GM12878 (cell line): ENCODE data around the gene PRRT3. TPM values are rescaled to one million over a fixed set of nuclear protein-coding genes. Genes with fewer than 3 reads are reported as not detected.

Experiments
- ATAC-seq: fragments of 200-7000 bp; cut with Tn5 transposase; 3 replicates; pipeline ENCODE4 v1.9.1; 2020; ENCODE audit warnings: mild to moderate bottlenecking, moderate library complexity
- BruUV-seq: library from RNA; stranded (reverse); fragments of 400-500 nt; replicated peaks from 2 replicates; lab custom pipeline; 2021; lab: Mats Ljungman, UMichigan
- CTCF ChIA-PET: fragments of 300-600 bp; sonication (Branson Sonifier 250); formaldehyde crosslinking; extraction: SDS; loops from one replicate; lab custom pipeline; 2021; ENCODE audit warnings: inconsistent platforms; lab: Yijun Ruan, JAX
- POLR2A ChIA-PET: fragments of 350-600 bp; formaldehyde crosslinking; extraction: SDS; loops from one replicate; lab custom pipeline; 2021; ENCODE audit warnings: inconsistent platforms; lab: Charles Lee
- RAD21 ChIA-PET: fragments of 300-600 bp; sonication (Branson Sonifier 250); formaldehyde crosslinking; loops from one replicate; lab custom pipeline; 2023; ENCODE audit warnings: antibody characterized with exemption; ENCODE audit not compliant: unreplicated experiment; lab: Charles Lee
- SMC1A ChIA-PET: fragments of 300-600 bp; sonication (Branson Sonifier 250); formaldehyde crosslinking; loops from one replicate; lab custom pipeline; 2023; ENCODE audit not compliant: unreplicated experiment, uncharacterized antibody; lab: Charles Lee
- DNase-seq: peaks from one replicate; pipeline ENCODE4 v3.0.0-alpha.2; 2011; ENCODE audit warnings: low read depth, low spot score
- FAIRE-seq: peaks from 3 replicates; lab custom pipeline; 2011; peaks lifted over from hg19 to GRCh38; lab: Jason Lieb, UNC
- H2AFZ ChIP-seq: 2 replicates; pipeline ENCODE4 v1.6.0; 2011; ENCODE audit warnings: low read depth, low read length, control low read depth; ENCODE audit not compliant: control insufficient read depth
- H3K27ac ChIP-seq: 2 replicates; pipeline ENCODE4 v1.5.1; 2011; ENCODE audit warnings: control low read depth; ENCODE audit not compliant: control insufficient read depth, insufficient read depth
- H3K27me3 ChIP-seq, 2 experiments: replicated peaks in 1 of 2; 2 replicates each; pipeline versions ENCODE4 v1.6.0 to v1.6.1; 2011; ENCODE audit warnings: low read length in 1 of 2; ENCODE audit not compliant: control insufficient read depth in 2 of 2, insufficient read depth in 2 of 2
- H3K36me3 ChIP-seq, 2 experiments: 2 replicates each; pipeline ENCODE4 v1.5.1; 2011; ENCODE audit warnings: low read length in 1 of 2; ENCODE audit not compliant: control insufficient read depth in 2 of 2, insufficient read depth in 2 of 2
- H3K4me1 ChIP-seq: 2 replicates; pipeline ENCODE4 v1.6.1; 2011; ENCODE audit warnings: mild to moderate bottlenecking, low read length, moderate library complexity, mixed read lengths; ENCODE audit not compliant: control insufficient read depth, insufficient read depth
- H3K4me2 ChIP-seq: 2 replicates; pipeline ENCODE4 v1.6.0; 2011; ENCODE audit warnings: control low read depth; ENCODE audit not compliant: control insufficient read depth, insufficient read depth
- H3K4me3 ChIP-seq: fragments of 200-600 bp; sonication (generic); 2 replicates; pipeline ENCODE4 v1.5.1; 2016
- H3K79me2 ChIP-seq: 2 replicates; pipeline ENCODE4 v1.6.0; 2011; ENCODE audit warnings: low read length; ENCODE audit not compliant: control insufficient read depth, insufficient read depth
- H3K9ac ChIP-seq: 2 replicates; pipeline ENCODE4 v1.8.0; 2011; ENCODE audit warnings: low read length, control low read depth, mixed read lengths; ENCODE audit not compliant: control insufficient read depth, insufficient read depth
- H3K9me3 ChIP-seq: replicated peaks from 3 replicates; pipeline ENCODE4 v1.5.1; 2011; ENCODE audit warnings: mild to moderate bottlenecking, low read length; ENCODE audit not compliant: control insufficient read depth, insufficient read depth
- H4K20me1 ChIP-seq: 2 replicates; pipeline ENCODE4 v1.6.0; 2011; ENCODE audit not compliant: control insufficient read depth, insufficient read depth
- CHD4 ChIP-seq: fragments of 200-600 bp; sonication (generic); IDR thresholded peaks from 2 replicates; pipeline ENCODE4 v1.6.1; 2016; ENCODE audit warnings: mild to moderate bottlenecking
- E2F4 ChIP-seq: IDR thresholded peaks from 2 replicates; pipeline ENCODE4 v1.6.1; 2012; ENCODE audit warnings: low read depth, low read length, improper control_type of control experiment
- IKZF1 ChIP-seq: fragments of 450-650 bp; conservative IDR thresholded peaks from 2 replicates; pipeline ENCODE4 v1.6.1; 2017; ENCODE audit warnings: antibody characterized with exemption, mild to moderate bottlenecking
- ZNF622 ChIP-seq: fragments of 450-650 bp; IDR thresholded peaks from 2 replicates; pipeline ENCODE4 v1.6.1; 2017; ENCODE audit warnings: mild to moderate bottlenecking, inconsistent platforms
- WGBS: methylation state at CpG from one replicate; pipeline ENCODE4 v1.1.6; 2016; ENCODE audit warnings: low lambda C conversion rate; ENCODE audit not compliant: insufficient replicate concordance, insufficient coverage; ENCODE audit errors: missing lambda C conversion rate; 5-methylcytosine and 5-hydroxymethylcytosine counted together
- in situ Hi-C: fragments of 300-500 bp; cut with MboI; formaldehyde crosslinking; loops from 9 replicates; pipeline ENCODE4 v1.14.3; 2018; ENCODE audit warnings: mixed read lengths
- intact Hi-C: fragments of 100-400 bp; cut with micrococcal nuclease; formaldehyde crosslinking; loops from one replicate; pipeline ENCODE4 v1.14.2; 2022; ENCODE audit not compliant: unreplicated experiment
- polyA plus RNA-seq, 11 experiments: library from polyadenylated mRNA; depleted of rRNA in 4 of 11; unstranded in 6 of 11; stranded (reverse) in 5 of 11; fragments of >200 nt; fragmentation: Nextera tagmentation in 4 of 11; fragmentation: Illumina TruSeq in 1 of 11; extraction: Ambion mirVana in 4 of 11; extraction: Trizol in 1 of 11; gene quantifications; 1 replicate in 1 of 11; 2 replicates in 10 of 11; pipeline versions ENCODE4 v1.2.1 to v1.2.3, GENCODE V29; 2011 to 2016; ENCODE audit warnings: inconsistent platforms in 2 of 11, missing spikeins in 2 of 11, low read depth in 1 of 11
- total RNA-seq, 4 experiments: library from RNA; depleted of rRNA in 3 of 4; stranded (reverse); fragments of >200 nt in 3 of 4; fragmentation: Illumina TruSeq in 1 of 4; extraction: Trizol in 1 of 4; gene quantifications; 2 replicates each; pipeline versions ENCODE4 v1.2.1 to v1.2.3, GENCODE V29; 2013 to 2021

PRRT3 gene
- total and polyA plus RNA-seq, 10 of the 15 experiments (the other 5 are each of a cell fraction or from before 2014, with no cell fraction given), result 0.53 to 18.0 (median 7.1) TPM

- Histone ChIP-seq H4K20me1 (no peaks in the 10 kb centered on the region), H3K4me1 (peaks cover 9% of the 10 kb centered on the region), H3K4me3 (no peak overlapping the region), H3K36me3 (peaks cover 0 to 2% of the 10 kb centered on the region in 2 experiments; a peak in 2 of 4 replicates), H3K79me2 (peaks cover 18% of the 10 kb centered on the region), H3K9ac (no peak overlapping the region), H3K9me3 (no peaks in the 10 kb centered on the region), H3K4me2 (peak overlapping the region; percentile 95; the same call in 1 of the 2 replicates), H3K27ac (no peak overlapping the region), H3K27me3 (no peaks in the 10 kb centered on the region), H2AFZ (no peak overlapping the region)
- POLR2A ChIA-PET, result no interaction called here
- 99% methylated on average over 5 of the region's 5 CpGs for whole genome bisulfite sequencing
- intact Hi-C loops (loop anchor here (10.0 kb wide), 1 partner anchor 389 kb away; the partner anchor contains the start of gene SEC13), in situ Hi-C loops (no loop called here)
- FAIRE-seq (no peak), ATAC-seq (no peak), DNase-seq (no peak)
- no TSS peak for BruUV-seq
- CTCF ChIA-PET, result interaction anchor here (0.6 kb wide), 1 partner anchor 51 kb away, joined by 3 read pairs; the partner anchor contains the start of gene EMC3
- no peak for TF ChIP-seq ZNF622
- TF ChIP-seq E2F4, result no peak
- no peak for TF ChIP-seq CHD4
- TF ChIP-seq IKZF1, result no peak
- SMC1A ChIA-PET, result interaction anchor here (2.1 to 2.3 kb wide), 2 partner anchors 16 to 51 kb away, joined by 11 read pairs; partner anchors contain the start of genes EMC3 and PRRT3
- RAD21 ChIA-PET, result interaction anchor here (4.8 kb wide), 1 partner anchor 51 kb away, joined by 24 read pairs; the partner anchor contains the start of gene EMC3
Measured at GRCh38 chr3:9935966-9936510, 16.2 kb downstream of the PRRT3 start.
